GM12874 (cell line): ENCODE data around the gene RALGAPA2.

Source experiments
- CTCF ChIP-seq: IDR thresholded peaks from 2 replicates; pipeline ENCODE4 v1.5.1; 2011; ENCODE audit warnings: low read depth, mild to moderate bottlenecking, control low read depth, low read length, moderate library complexity; ENCODE audit not compliant: insufficient read depth

The RALGAPA2 gene

GRCh38 chr20:20720158-20720557 is 7.7 kb upstream of the RALGAPA2 start:
- TF ChIP-seq CTCF: no peak

- no peak for TF ChIP-seq CTCF
Observed at GRCh38 chr20:20719411-20719810, 7.0 kb upstream of the RALGAPA2 start.

DNA sequence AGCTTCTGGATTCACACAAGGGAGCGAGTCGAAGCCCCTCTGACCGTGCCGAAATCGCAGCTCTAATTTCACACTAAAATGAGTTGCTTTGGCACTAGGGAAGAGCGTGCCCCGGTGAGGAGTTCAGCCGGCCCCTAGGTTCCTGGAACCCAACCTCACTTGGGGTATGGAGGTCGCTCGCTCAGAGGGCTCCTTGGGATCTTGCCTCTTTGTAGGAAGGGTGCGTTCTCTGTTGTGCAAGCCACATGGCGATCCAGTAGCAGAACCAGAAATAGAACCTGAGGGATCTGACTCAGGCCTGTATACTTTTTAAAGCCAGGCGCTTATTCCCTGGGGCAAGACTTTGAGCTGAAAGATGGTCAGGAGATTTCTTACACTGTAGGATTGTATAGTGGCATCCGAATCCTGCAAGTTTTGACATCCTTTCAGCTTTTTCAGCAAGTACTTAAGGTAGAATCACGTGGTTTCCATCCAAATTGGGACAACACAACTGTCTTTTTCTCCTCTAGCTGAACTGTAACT is 861 bp upstream of the RALGAPA2 start:
- TF ChIP-seq CTCF: no peak

DNA sequence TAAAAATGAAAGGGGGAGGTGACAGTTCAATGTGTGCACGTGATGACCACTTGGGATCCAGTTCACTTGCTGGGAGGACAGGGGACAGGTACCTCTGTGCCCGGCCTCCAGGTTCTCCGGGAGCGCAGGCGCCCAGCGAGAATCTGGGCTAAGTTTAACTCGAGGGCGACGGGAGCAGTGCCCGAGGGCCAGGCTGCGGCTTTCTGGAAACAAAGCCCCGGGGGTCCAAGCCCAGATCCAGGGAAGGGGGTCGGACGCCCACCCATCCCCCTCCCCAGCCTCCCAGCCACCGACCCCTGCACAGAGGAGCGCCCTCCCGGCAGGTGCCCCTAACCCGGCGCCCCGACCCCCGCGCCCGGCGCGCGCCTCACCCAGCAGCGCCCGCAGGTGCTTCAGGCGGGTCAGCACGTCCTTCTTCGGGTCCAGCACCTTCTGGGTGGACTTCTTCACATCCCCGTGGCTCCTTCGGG is 405 bp downstream of the RALGAPA2 start:
- no peak for TF ChIP-seq CTCF

- no peak for TF ChIP-seq CTCF
Observed at GRCh38 chr20:20711413-20711812, 1.0 kb downstream of the RALGAPA2 start.

DNA sequence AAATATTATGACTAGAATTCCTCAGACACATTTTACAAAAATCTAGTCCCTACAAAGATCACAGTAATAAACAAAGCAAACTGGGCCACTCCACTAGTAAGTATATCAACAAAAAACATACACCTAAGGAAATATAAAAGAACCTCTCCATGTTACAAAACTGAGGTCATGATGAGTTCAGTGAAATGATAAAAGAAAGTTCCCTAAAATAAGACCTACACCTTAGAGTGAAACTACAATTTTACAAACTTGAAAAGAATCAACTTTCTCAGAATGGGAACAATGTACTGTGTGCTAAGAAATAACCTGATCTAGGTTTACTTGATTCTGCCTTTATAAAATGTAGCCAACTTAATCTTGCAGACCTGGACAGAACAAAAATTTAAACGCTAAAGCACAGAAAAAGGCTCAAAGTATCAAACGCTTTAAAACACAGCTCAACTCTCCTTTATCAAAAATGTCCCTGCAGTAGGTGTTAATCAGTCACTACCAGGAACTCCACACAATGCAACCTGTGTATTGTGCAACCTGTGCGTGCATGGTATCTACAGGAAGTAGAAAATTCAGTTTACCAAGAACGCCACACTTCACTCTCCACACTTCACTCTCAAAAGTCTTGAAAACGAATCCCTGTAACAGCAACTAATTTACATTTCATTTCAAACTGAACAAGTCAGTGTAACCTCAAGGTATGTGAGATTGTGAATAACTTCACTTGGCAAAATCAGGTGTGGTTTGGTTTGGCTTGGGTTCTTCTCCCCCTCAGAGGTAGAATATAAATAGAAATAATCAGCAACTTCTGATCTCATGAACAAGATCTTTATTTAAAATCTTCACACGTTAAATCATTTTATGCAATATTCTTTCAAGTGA is 1.8 kb downstream of the RALGAPA2 start:
- TF ChIP-seq CTCF: no peak

DNA sequence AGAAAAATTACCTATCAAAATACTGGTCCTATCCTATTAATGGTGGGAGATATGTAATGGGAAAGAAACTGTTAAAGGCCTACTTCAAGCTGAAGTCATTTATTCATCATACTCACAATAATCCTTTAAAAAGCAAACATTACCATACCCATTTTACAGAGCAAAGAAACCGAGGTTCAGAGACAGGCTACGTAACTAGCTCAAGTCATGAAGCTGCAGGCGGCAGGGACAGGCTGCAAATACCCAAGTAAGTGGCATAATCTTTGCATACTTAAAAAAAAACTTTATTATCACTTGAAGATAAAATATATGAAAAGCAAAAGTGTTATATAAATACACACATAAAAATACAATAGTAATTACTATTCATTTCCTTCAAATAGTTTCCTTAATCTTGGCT is 2.6 kb downstream of the RALGAPA2 start:
- no peak for TF ChIP-seq CTCF
